Measurements from ENCODE around the gene CNNM4.

CNNM4 gene

GRCh38 chr2:96852667-96853066 lies 92.0 kb downstream of the CNNM4 start:
- CTCF ChIA-PET, result interaction anchor here (0.6 to 2.2 kb wide), 3 partner anchors 16 to 99 kb away, joined by 3 to 9 read pairs (median 3); no protein-coding TSS in a partner anchor
- TF ChIP-seq ZNF580 (tag by site-specific recombination; IDR thresholded peaks at IDR 0.05), result no peak
- TF ChIP-seq ZNF121 (tag by site-specific recombination; IDR thresholded peaks at IDR 0.05), result peak; percentile 56; the same call in 1 of the 2 replicates

GRCh38 chr2:96853321-96853720 lies 92.6 kb downstream of the CNNM4 start:
- Histone ChIP-seq H3K9me3 (ENCODE audit: control insufficient read depth, insufficient read depth, low read depth, low read length) (no peaks in the 10 kb centered on the region), H3K4me3 (ENCODE audit: low read depth, low read length) (no peak overlapping the region), H3K4me1 (ENCODE audit: control insufficient read depth, insufficient read depth, low read length) (no peaks in the 10 kb centered on the region), H3K36me3 (ENCODE audit: control insufficient read depth in 2 of 2, insufficient read depth in 1 of 2, low read length in 2 of 2) (peaks cover 28 to 47% of the 10 kb centered on the region in 2 experiments; a peak in 2 of 3 replicates), H3K27ac (ENCODE audit: extremely low read depth, low read depth, low read length) (no peak overlapping the region)
- TF ChIP-seq ZNF16 (tag by site-specific recombination; IDR thresholded peaks at IDR 0.05; ENCODE audit: low read depth), result no peak
- ChIA-PET CTCF (interaction anchor here (0.6 to 1.1 kb wide), 3 partner anchors 15 to 98 kb away, joined by 3 read pairs; no protein-coding TSS in a partner anchor), POLR2A (interaction anchor here (0.5 kb wide), 1 partner anchor 158 kb away, joined by 3 read pairs; no protein-coding TSS in a partner anchor)

More at GRCh38 chr2:96852667-96853066, 92.0 kb downstream of the CNNM4 start:
- H3K4me3 ChIP-seq (ENCODE audit: low read depth, low read length), result no peak overlapping the region
- H3K4me1 ChIP-seq (ENCODE audit: control insufficient read depth, insufficient read depth, low read length), result no peaks in the 10 kb centered on the region
- H3K27ac ChIP-seq (ENCODE audit: extremely low read depth, low read depth, low read length), result no peak overlapping the region
- POLR2A ChIA-PET, result interaction anchor here (0.5 to 0.7 kb wide), 2 partner anchors 159 to 1540 kb away, joined by 3 to 4 read pairs; no protein-coding TSS in a partner anchor
- peaks cover 28 to 53% of the 10 kb centered on the region in 2 experiments for H3K36me3 ChIP-seq (ENCODE audit: control insufficient read depth in 2 of 2, insufficient read depth in 1 of 2, low read length in 2 of 2)
- H3K9me3 ChIP-seq (ENCODE audit: control insufficient read depth, insufficient read depth, low read depth, low read length), result no peaks in the 10 kb centered on the region

- H3K27ac ChIP-seq (ENCODE audit: extremely low read depth, low read depth, low read length), result peak overlapping the region; percentile 78
- H3K4me1 ChIP-seq (ENCODE audit: control insufficient read depth, insufficient read depth, low read length), result no peaks in the 10 kb centered on the region
- ChIA-PET CTCF (interaction anchor here (0.5 to 4.1 kb wide), 43 partner anchors 9 to 255 kb away, joined by 3 to 115 read pairs (median 4); partner anchors contain the start of genes ANKRD23 and ANKRD36), POLR2A (interaction anchor here (0.9 to 3.3 kb wide), 12 partner anchors 11 to 255 kb away, joined by 3 to 39 read pairs (median 6); partner anchors contain the start of genes ANKRD23, ANKRD36, CNNM3 and CNNM4)
- peaks cover 8 to 40% of the 10 kb centered on the region in 2 experiments; a peak in 2 of 3 replicates for H3K36me3 ChIP-seq (ENCODE audit: control insufficient read depth in 2 of 2, insufficient read depth in 1 of 2, low read length in 2 of 2)
- H3K9me3 ChIP-seq (ENCODE audit: control insufficient read depth, insufficient read depth, low read depth, low read length), result no peaks in the 10 kb centered on the region
- H3K4me3 ChIP-seq (ENCODE audit: low read depth, low read length), result peak overlapping the region; percentile 77
- TF ChIP-seq ZNF600 (tag by site-specific recombination; IDR thresholded peaks at IDR 0.05) (peak; percentile 80), ZNF121 (tag by site-specific recombination; IDR thresholded peaks at IDR 0.05) (no peak), GLIS1 (tag by site-specific recombination; IDR thresholded peaks at IDR 0.05) (0 out of 2 replicates have a peak, but pooled peaks have one; percentile 20), GLIS2 (tag by site-specific recombination; IDR thresholded peaks at IDR 0.05) (peak; percentile 48), ZNF335 (tag by site-specific recombination; conservative IDR thresholded peaks at IDR 0.05) (peak; percentile 5; the same call in 1 of the 2 replicates), ZNF701 (tag by site-specific recombination; IDR thresholded peaks at IDR 0.05) (no peak)
These were observed 96.3 kb downstream of the CNNM4 start for GRCh38 chr2:96856776-96857666.

GRCh38 chr2:96857667-96858372 lies 97.1 kb downstream of the CNNM4 start, which contains the start of gene ANKRD39:
TSS of gene ANKRD39 (minus strand) at chr2:96858016. CDS start at chr2:96857987, 29 bp downstream.
- POLR2A ChIA-PET, result interaction anchor here (0.7 to 3.3 kb wide), 13 partner anchors 10 to 255 kb away, joined by 3 to 39 read pairs (median 7); partner anchors contain the start of genes ANKRD23, ANKRD36, CNNM3 and CNNM4
- no peaks in the 10 kb centered on the region for H3K4me1 ChIP-seq (ENCODE audit: control insufficient read depth, insufficient read depth, low read length)
- no peaks in the 10 kb centered on the region for H3K9me3 ChIP-seq (ENCODE audit: control insufficient read depth, insufficient read depth, low read depth, low read length)
- H3K4me3 ChIP-seq (ENCODE audit: low read depth, low read length), result peak within 1 kb of the TSS; percentile 77
- CTCF ChIA-PET, result interaction anchor here (0.5 to 4.1 kb wide), 39 partner anchors 9 to 254 kb away, joined by 3 to 115 read pairs (median 4); partner anchors contain the start of gene ANKRD36
- peaks cover under 1 to 41% of the 10 kb centered on the region in 2 experiments; a peak in 2 of 3 replicates for H3K36me3 ChIP-seq (ENCODE audit: control insufficient read depth in 2 of 2, insufficient read depth in 1 of 2, low read length in 2 of 2)
- peak within 1 kb of the TSS; percentile 78 for H3K27ac ChIP-seq (ENCODE audit: extremely low read depth, low read depth, low read length)
- TF ChIP-seq SP2 (tag by site-specific recombination; IDR thresholded peaks at IDR 0.05) (peak; percentile 97), PRDM10 (tag by site-specific recombination; IDR thresholded peaks at IDR 0.05) (no peak), GLIS1 (tag by site-specific recombination; IDR thresholded peaks at IDR 0.05) (peak; percentile 70), HOXC10 (CRISPR knock-in tag; IDR thresholded peaks at IDR 0.05) (0 out of 2 replicates have a peak, but pooled peaks have one; percentile 21), ZNF658 (tag by site-specific recombination; IDR thresholded peaks at IDR 0.05) (no peak), KLF16 (tag by site-specific recombination; IDR thresholded peaks at IDR 0.05) (peak; percentile 69; the same call in 1 of the 2 replicates), ZBTB17 (tag by site-specific recombination; IDR thresholded peaks at IDR 0.05) (peak; percentile 50; the same call in 1 of the 2 replicates), ZNF629 (tag by site-specific recombination; IDR thresholded peaks at IDR 0.05) (no peak), ZNF777 (tag by site-specific recombination; IDR thresholded peaks at IDR 0.05; ENCODE audit: borderline replicate concordance) (peak; percentile 69; the same call in 1 of the 2 replicates), ZNF121 (tag by site-specific recombination; IDR thresholded peaks at IDR 0.05) (0 out of 2 replicates have a peak, but pooled peaks have one; percentile 16), INSM2 (tag by site-specific recombination; IDR thresholded peaks at IDR 0.05) (0 out of 2 replicates have a peak, but pooled peaks have one; percentile 39)
